NCI-H345 (cell line): ENCODE measurements around the gene FGFR2.
A peak's percentile ranks its signal among the peaks of the same experiment; 100 is the strongest.

Experiments used
- DNase-seq: peaks from one replicate; lab custom pipeline; 2025; lab: John Stamatoyannopoulos, UW

Gene FGFR2

GRCh38 chr10:121553511-121554264 is 44.6 kb downstream of the FGFR2 start:
- peak; percentile 17 for DNase-seq

DNA sequence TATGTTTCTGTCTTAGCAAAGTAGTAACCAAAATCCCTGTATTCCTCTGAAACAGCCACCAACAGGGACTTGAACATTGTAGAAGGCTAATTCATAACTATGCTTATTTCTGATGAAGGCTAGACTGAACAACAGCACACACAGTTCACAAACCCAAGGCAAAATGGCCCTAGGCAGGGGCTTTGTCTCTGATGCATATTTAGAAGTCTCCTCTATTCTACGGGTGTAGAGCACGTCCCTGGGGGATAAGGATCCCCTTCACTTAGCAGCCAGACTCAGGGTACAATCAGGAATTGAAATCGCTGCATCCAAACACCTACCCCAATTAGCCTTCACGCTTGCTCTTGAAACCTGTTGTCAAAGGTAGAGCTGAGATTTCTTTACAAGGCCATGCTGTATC is 45.5 kb downstream of the FGFR2 start:
- DNase-seq: no peak

GRCh38 chr10:121551210-121551885 is 46.9 kb downstream of the FGFR2 start:
- no peak for DNase-seq

DNA sequence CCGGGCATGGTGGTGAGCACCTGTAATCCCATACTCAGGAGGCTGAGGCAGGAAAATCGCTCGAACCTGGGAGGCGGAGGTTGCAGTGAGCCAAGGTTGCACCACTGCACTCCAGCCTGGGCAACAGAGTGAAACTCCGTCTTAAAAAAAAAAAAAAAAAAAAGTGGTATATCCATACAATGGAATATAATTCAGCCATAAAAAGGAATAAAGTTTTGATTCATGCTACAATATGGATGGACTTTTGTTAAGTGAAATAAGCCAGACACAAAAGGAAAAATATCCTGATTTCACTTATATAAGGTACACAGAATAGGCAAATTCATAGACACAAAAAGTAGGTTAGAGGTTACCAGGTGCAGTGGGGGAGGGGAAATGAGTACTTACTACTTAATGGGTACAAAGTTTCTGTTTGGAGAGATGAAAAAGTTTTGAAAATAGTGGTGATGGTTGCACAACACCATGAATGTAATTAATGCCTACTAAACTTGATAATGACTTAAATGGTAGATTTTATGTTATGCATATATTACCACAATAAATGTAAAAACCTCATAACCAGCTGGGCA is 53.9 kb downstream of the FGFR2 start:
- DNase-seq: no peak

DNA sequence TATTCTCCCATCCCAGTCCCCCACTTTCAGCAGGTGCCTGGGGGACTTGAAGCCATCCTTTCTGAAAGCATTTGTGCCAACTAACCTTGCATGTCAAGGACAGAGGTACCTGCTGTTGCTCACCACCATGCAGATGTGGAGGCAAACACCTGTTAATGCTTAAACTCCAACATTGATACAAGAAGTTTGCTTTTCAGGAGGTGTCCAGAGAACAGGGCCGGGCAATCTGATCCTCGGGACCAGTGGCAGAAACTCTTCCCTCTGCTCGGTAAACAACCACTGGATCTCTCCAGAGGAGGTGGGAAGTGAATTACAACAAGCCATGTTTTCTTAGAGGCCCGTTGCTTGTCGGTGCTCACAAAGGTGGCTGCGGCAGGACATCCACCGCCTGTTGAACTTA is 54.7 kb downstream of the FGFR2 start:
- no peak for DNase-seq

DNA sequence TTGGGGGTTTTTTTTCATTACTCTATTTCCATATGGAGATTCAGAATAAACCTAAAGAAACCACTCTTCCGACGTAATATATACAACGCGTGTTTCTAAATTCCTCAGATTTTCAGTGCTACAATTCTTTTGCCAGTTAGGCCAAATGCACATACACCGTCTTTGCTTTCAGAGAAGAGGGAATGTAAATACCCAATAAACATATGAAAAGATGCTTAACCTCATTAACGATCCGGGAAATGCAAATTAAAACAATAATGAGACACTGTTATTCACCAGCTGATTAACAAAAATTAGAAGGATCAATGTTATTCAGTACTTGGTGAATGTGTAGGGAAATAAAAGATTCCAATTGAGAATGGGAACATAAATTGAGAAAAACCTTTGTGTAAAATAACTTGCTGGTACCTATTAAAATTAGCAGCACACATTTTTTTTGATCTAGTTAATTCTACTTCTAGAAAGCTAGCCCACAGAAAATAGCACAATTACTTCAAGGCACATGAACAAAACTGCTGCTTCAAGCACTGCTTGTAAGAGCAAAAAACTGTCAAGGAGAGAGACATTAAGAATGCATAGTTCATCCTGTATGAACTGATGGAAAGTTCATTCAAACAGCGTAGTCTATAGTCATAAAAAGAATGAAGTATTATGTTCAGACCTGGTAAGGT is 56.7 kb downstream of the FGFR2 start:
- no peak for DNase-seq

DNA sequence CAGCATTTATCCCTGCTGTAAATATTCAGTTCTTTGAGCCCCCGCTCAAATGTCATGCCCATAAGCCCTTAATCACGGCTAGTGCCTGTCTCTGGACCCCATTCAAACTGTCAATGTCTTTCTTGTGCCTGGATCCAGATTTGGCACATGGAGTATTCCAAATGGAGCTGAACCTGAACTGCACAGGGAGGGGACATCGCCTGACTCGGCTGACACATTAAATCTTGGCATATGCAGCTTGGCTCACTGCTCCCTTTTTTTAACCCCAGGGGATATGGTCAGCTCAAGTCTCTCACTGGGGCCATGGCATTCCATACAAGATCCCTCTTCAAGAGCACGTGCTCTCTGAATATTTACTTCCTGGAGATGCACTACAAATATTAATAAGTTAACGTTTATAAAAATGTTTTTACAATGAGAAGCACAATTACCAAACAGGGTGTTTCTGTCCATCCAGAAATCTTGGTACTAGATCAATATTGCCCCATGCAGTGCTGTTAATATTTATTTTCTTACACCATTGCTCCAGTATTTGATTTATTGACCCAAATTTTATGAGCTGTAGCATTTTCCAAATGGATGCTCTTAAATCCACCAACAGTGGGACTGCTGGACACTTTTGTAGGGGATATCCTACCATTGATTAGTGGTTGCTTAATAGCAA is 57.4 kb downstream of the FGFR2 start:
- no peak for DNase-seq

DNA sequence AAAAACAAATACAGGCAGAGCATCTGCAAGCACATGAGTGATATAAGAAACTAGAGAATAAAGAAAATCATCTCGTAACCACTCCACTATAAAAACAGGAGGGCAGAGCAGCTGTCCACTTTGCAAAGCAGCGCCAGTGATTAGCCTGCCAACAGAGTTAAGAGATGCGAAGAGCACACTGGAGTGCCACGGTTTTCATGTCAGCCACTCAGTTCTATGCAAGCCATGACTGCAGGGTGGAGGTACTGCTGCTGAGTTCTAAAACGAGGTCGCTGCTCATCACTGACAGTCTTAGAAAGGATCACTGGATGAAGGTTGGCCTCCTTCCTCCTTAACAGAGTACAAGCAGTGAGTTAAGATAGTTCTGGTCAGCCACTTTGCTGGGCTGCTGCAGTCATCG is 58.5 kb downstream of the FGFR2 start:
- DNase-seq: no peak

DNA sequence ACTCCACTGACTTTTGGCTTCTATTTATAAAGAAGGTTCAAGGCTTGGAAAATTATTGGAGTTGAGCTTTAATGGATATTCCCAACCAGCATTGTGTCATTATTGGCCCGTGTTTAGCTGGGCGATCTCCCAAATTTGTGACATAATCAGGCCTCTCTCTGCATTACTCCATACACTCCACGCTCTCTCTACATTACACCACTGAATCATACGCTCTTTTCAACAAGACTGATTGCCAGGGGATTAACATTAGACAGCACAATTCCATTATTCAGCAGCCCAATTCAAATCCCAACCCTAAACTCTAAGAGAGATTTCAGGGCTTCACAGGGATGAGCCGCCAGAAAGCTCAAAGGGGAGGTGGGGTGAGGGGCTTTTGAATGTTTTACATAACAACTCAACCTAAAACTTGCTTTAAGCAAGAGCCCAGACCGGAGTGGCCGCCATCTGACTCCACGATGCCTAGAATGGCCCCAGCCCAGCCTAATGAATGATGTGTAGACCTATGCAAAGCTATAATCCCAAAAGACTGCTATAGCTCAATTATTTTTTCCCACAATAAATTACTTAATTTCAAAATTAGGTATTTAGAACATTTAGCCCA is 61.8 kb downstream of the FGFR2 start:
- DNase-seq: no peak

GRCh38 chr10:121535381-121535780 is 62.9 kb downstream of the FGFR2 start:
- DNase-seq: no peak

DNA sequence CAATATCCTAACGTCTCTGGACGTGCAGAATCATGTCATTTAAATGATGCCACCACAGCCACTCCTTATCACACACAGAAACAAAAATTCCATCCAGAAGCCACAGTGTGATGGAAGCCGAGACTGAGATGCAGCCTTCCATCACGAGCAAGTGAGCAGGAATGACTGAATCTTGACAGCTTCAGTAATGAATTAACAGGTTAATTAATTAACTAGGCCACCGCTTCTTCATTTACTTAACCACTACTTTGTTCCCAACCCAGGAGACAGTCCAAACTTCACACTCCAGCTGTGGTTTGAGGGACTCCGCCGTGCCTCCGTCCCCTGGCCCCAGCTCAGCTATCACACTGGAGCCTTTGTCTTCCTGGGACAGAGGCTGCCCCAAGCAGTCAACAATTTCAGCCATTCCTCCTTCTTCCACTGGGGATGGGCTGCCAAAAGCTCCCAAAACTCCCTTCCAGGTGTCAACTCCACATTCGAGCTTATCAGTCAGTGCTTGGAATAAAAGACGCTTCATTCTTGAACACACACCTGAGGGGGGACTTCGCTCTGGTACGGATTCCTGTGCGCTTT is 65.9 kb downstream of the FGFR2 start:
- no peak for DNase-seq

- no peak for DNase-seq
These were observed 66.4 kb downstream of the FGFR2 start for GRCh38 chr10:121531830-121532178.

GRCh38 chr10:121531076-121531829 is 67.0 kb downstream of the FGFR2 start:
- DNase-seq: no peak

DNA sequence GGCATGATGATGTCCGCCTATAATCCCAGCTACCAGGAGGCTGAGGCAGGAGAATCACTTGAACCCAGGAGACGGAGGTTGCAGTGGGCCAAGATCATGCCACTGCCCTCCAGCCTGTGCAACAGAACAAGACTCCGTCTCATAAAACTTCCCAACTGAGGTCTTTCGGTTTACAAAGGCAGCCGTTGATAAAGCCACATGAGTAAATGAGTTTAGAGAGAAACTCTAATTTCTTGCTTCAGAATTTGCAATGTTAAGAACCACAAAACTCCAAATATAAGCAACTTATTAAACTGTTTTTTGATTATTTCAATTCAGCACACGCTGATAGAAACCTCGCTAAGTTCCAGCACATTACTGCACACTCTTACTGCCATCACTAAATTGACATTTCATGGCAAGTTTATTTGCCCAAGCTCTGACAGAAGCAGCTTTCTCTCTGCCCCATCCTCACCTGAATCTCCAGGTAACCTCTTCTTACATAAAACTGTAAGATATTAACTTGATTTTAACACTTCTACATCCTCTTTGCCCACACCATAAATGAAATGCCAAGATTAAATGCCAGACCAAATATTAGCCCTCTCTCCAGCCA is 67.7 kb downstream of the FGFR2 start:
- DNase-seq: no peak

DNA sequence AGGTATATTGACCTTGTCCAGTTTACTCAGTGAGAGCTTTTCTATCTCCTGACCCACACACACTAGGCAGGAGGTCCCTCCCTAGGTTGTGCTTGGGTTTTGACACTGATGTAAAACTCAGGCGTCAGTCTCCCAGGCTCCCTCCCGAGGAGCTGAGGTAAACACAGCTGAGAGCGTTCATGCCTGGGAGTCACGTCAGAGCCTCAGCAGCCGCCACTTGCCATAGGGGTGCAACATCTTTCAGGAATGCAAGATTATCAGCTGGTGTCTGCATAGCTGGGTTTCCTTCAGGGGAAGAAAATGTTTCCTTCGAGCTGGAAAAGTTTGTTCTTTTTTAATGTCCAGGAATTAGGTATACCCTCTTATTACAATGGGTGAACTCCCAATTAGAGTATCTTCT is 70.6 kb downstream of the FGFR2 start:
- peak; percentile 40 for DNase-seq

DNA sequence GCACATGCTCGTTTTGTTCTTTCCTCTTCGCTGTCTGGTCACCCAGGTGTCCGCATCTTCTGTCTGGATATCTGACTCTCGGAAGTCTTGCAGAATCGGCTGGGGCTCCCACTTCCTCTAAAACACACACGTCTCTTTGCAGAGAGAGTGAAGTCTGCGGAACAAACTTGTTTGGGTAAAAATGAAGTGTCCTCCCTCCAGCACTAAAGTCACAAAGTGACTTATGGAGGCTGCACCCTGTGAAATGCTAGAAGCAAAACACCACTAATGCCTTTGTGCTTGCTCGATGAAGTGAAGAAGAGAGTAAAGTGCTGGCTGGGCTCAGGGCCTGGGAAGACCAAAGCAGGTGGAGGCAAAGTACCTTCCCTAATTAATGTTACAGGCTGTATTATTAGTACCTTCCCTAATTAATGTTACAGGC is 71.4 kb downstream of the FGFR2 start:
- DNase-seq: no peak

- DNase-seq: no peak
These were observed 72.0 kb downstream of the FGFR2 start for GRCh38 chr10:121526135-121526790.

- DNase-seq: no peak
These were observed 72.8 kb downstream of the FGFR2 start for GRCh38 chr10:121525251-121526134.
